Neural progenitor cell (in vitro differentiated cells): ENCODE data around the gene ADCY5. TPM values are rescaled to one million over a fixed set of nuclear protein-coding genes. Genes with fewer than 3 reads are reported as not detected.

Experiments
- DNase-seq: peaks from one replicate; pipeline ENCODE4 v3.0.0-alpha.2; 2016; ENCODE audit warnings: low spot score
- H2AFZ ChIP-seq: fragments of 200-600 bp; sonication (generic); replicated peaks from 2 replicates; pipeline ENCODE4 v1.6.1; 2016; ENCODE audit warnings: antibody characterized with exemption
- H3F3A ChIP-seq: fragments of 200-600 bp; sonication (generic); 2 replicates; pipeline ENCODE4 v1.6.1; 2016; ENCODE audit warnings: antibody characterized with exemption, low read depth
- H3K27ac ChIP-seq: fragments of 200-600 bp; sonication (generic); 2 replicates; pipeline ENCODE4 v1.5.1; 2016; ENCODE audit warnings: mild to moderate bottlenecking
- H3K27me3 ChIP-seq: fragments of 200-600 bp; sonication (generic); 2 replicates; pipeline ENCODE4 v1.6.1; 2016; ENCODE audit warnings: mild to moderate bottlenecking, moderate library complexity
- H3K36me3 ChIP-seq: fragments of 200-600 bp; sonication (generic); 2 replicates; pipeline ENCODE4 v1.5.1; 2016
- H3K4me1 ChIP-seq: fragments of 200-600 bp; sonication (generic); 2 replicates; pipeline ENCODE4 v1.6.1; 2016; ENCODE audit warnings: mixed run types
- H3K4me2 ChIP-seq: fragments of 200-600 bp; sonication (generic); 2 replicates; pipeline ENCODE4 v1.6.1; 2016
- H3K4me3 ChIP-seq: fragments of 200-600 bp; sonication (generic); 2 replicates; pipeline ENCODE4 v1.5.1; 2016
- H3K79me2 ChIP-seq: fragments of 200-600 bp; sonication (generic); 2 replicates; pipeline ENCODE4 v1.6.1; 2016; ENCODE audit warnings: low read depth
- H3K9ac ChIP-seq: fragments of 200-600 bp; sonication (generic); 2 replicates; pipeline ENCODE4 v1.6.1; 2016
- H3K9me3 ChIP-seq: fragments of 200-600 bp; sonication (generic); 2 replicates; pipeline ENCODE4 v1.5.1; 2016; ENCODE audit warnings: low read depth
- H4K20me1 ChIP-seq: fragments of 200-600 bp; sonication (generic); 2 replicates; pipeline ENCODE4 v1.6.1; 2016; ENCODE audit warnings: low read depth
- H3K27ac Mint-ChIP-seq: 3 replicates; pipeline ENCODE4 v1.8.0; 2021; ENCODE audit warnings: mixed read lengths
- H3K27me3 Mint-ChIP-seq: 2 replicates; pipeline ENCODE4 v1.8.0; 2022; ENCODE audit warnings: low read depth, mild to moderate bottlenecking, inconsistent platforms, moderate library complexity, mixed read lengths; ENCODE audit not compliant: insufficient read depth
- H3K36me3 Mint-ChIP-seq: 3 replicates; pipeline ENCODE4 v1.8.0; 2021; ENCODE audit warnings: mixed read lengths
- H3K4me1 Mint-ChIP-seq: 3 replicates; pipeline ENCODE4 v1.8.0; 2021; ENCODE audit warnings: mixed read lengths
- H3K4me3 Mint-ChIP-seq: 3 replicates; pipeline ENCODE4 v1.8.0; 2021; ENCODE audit warnings: mild to moderate bottlenecking, moderate library complexity, mixed read lengths
- H3K9me3 Mint-ChIP-seq: 3 replicates; pipeline ENCODE4 v1.8.0; 2020; ENCODE audit warnings: mixed read lengths
- EZH2 ChIP-seq: fragments of 200-600 bp; sonication (generic); IDR thresholded peaks from 2 replicates; pipeline ENCODE4 v1.6.1; 2017; ENCODE audit warnings: antibody characterized with exemption, mild to moderate bottlenecking, moderate library complexity
- EZH2phosphoT487 ChIP-seq: fragments of 200-600 bp; sonication (generic); IDR thresholded peaks from 2 replicates; pipeline ENCODE4 v1.6.1; 2017; ENCODE audit warnings: antibody characterized with exemption
- total RNA-seq: library from RNA; depleted of rRNA; stranded (reverse); fragments of >200 nt; gene quantifications from 2 replicates; pipeline ENCODE4 v1.2.3, GENCODE V29; 2015; ENCODE audit warnings: low replicate concordance
- TF ChIP-seq, protein P1 (sequence below): fragments of 200-600 bp; sonication (generic); IDR thresholded peaks from 2 replicates; pipeline ENCODE4 v1.5.1; 2017; ENCODE audit warnings: antibody characterized with exemption, mild to moderate bottlenecking

Gene ADCY5
- total RNA-seq: 1.0 and 1.6 TPM in 2 replicates

DNA sequence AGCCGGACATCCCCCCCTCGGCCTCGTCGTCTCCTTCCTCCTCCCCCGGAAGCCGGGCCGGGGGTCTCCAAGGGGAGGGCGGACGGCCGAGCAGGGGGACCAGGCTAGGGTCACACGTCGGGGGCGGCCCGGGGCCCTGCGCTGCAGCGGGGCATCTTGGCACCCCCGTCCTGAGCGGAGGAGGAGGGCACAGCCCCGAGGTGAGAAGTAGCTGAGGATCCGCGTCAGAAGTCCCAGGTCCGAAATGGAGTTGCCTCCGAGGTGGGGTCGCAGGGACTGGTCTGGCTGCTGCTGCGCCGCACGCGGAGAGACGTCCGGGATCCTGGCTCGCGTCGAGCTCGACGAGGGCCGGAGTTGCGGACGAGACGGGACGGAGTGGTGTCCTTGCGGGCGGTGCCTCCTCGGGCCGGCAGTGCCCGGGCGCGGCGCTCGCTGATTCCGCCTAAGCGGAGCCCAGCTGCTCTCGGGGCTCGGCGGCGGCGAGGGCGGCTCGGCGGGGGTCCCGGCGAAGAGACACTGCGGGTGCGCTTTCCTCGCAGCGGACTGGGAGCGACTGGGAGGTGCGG is at the start of gene ADCY5:
ADCY5 (minus strand) TSS at position 555 of the 566 bp plus-strand sequence; CDS start at position 10, 545 bp downstream.
- Histone ChIP-seq H3K4me1 (peaks cover 8% of the 10 kb centered on the region), H3K79me2 (no peaks in the 10 kb centered on the region), H3K9ac (no peak within 1 kb of the TSS), H3K4me2 (peak within 1 kb of the TSS; percentile 87), H3K27ac (no peak within 1 kb of the TSS), H4K20me1 (peaks cover 5% of the 10 kb centered on the region), H3K4me3 (peak within 1 kb of the TSS; percentile 85), H3K27me3 (peaks cover 94% of the 10 kb centered on the region), H3F3A (peaks cover 20% of the 10 kb centered on the region), H3K36me3 (no peaks in the 10 kb centered on the region), H3K9me3 (no peaks in the 10 kb centered on the region), H2AFZ (peak within 1 kb of the TSS; percentile 99)
- Mint-ChIP-seq H3K27ac (no peak within 1 kb of the TSS), H3K36me3 (peaks cover 3% of the 10 kb centered on the region), H3K27me3 (peaks cover 44% of the 10 kb centered on the region), H3K9me3 (peaks cover 3% of the 10 kb centered on the region), H3K4me3 (peak within 1 kb of the TSS; percentile 83), H3K4me1 (peaks cover 9% of the 10 kb centered on the region)
- TF ChIP-seq, protein P1, sequence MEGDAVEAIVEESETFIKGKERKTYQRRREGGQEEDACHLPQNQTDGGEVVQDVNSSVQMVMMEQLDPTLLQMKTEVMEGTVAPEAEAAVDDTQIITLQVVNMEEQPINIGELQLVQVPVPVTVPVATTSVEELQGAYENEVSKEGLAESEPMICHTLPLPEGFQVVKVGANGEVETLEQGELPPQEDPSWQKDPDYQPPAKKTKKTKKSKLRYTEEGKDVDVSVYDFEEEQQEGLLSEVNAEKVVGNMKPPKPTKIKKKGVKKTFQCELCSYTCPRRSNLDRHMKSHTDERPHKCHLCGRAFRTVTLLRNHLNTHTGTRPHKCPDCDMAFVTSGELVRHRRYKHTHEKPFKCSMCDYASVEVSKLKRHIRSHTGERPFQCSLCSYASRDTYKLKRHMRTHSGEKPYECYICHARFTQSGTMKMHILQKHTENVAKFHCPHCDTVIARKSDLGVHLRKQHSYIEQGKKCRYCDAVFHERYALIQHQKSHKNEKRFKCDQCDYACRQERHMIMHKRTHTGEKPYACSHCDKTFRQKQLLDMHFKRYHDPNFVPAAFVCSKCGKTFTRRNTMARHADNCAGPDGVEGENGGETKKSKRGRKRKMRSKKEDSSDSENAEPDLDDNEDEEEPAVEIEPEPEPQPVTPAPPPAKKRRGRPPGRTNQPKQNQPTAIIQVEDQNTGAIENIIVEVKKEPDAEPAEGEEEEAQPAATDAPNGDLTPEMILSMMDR: no peak
- TF ChIP-seq EZH2phosphoT487 (peak; percentile 88), EZH2 (peak; percentile 93)
- DNase-seq: peak; percentile 61

DNA sequence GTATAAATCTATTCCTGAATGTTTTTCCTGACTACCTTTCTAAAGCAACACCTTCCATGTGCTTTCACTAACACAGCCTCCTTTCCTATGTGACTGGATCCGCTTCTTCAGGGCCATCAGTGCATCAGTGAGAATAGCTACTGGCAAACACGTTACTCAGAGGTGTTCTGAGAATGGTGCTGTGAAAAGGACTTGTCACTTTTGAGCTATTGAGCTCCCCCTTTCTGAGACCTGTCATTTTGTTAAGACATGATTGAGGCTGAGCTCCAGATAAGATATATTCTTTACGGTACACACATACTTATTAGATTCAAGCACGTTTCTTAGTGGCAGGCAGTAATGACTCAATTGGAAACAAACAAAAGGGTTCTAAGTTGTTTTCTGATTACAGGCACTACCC is 45.0 kb upstream of the ADCY5 start:
- H3K4me2 ChIP-seq: no peak overlapping the region
- no peaks in the 10 kb centered on the region for H3K79me2 ChIP-seq
- DNase-seq: no peak
- peaks cover 10% of the 10 kb centered on the region for H3K4me1 ChIP-seq
- TF ChIP-seq, protein P1: no peak
- TF ChIP-seq EZH2: no peak
- TF ChIP-seq EZH2phosphoT487: no peak
- peaks cover 6% of the 10 kb centered on the region for H4K20me1 ChIP-seq
- H3K9ac ChIP-seq: no peak overlapping the region
- Mint-ChIP-seq H3K36me3 (peaks cover 7% of the 10 kb centered on the region), H3K27me3 (no peaks in the 10 kb centered on the region), H3K9me3 (no peaks in the 10 kb centered on the region), H3K4me3 (no peak overlapping the region), H3K4me1 (peaks cover 23% of the 10 kb centered on the region), H3K27ac (no peak overlapping the region)
- no peaks in the 10 kb centered on the region for H3K9me3 ChIP-seq
- H3K27me3 ChIP-seq: no peaks in the 10 kb centered on the region
- no peaks in the 10 kb centered on the region for H3F3A ChIP-seq
- H3K27ac ChIP-seq: no peak overlapping the region
- no peak overlapping the region for H3K4me3 ChIP-seq
- no peaks in the 10 kb centered on the region for H3K36me3 ChIP-seq
- no peak overlapping the region for H2AFZ ChIP-seq

DNA sequence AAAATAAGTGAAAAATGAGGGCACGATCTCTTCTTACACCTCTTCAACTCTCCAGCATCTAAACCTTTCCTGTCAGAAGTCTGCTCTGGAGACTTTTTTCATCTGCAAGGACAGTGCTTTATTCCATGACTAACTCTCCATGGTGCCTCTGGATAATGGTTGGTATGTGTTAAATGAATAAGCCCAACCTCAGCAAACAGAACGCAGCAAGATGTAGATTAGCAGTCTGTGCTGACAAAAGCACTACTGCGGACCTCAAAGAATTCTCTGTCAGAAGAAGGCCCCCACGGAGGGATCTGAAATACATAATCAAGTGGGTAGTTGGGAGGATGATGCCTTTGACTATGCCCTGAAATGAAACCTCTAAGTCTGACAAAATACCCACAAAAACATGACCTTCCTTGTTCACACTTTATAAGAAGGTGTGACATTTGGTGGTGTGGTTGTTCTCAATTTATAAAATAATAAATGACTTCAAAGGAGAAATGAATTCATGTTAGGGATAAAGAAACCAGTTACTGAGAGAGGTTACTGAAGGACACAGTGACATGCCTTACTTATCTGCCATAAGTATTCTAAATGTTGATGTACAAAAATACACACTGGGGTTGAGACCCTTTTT is 43.2 kb upstream of the ADCY5 start:
- Histone ChIP-seq H3K79me2 (no peaks in the 10 kb centered on the region), H3K27me3 (no peaks in the 10 kb centered on the region), H3K4me3 (no peak overlapping the region), H3K9me3 (no peaks in the 10 kb centered on the region), H3K4me2 (no peak overlapping the region), H3K36me3 (no peaks in the 10 kb centered on the region), H3K27ac (no peak overlapping the region), H2AFZ (no peak overlapping the region), H4K20me1 (peaks cover 6% of the 10 kb centered on the region), H3K4me1 (peaks cover 4% of the 10 kb centered on the region), H3F3A (no peaks in the 10 kb centered on the region), H3K9ac (no peak overlapping the region)
- H3K36me3 Mint-ChIP-seq: peaks cover 3% of the 10 kb centered on the region
- no peak overlapping the region for H3K27ac Mint-ChIP-seq
- peaks cover 27% of the 10 kb centered on the region for H3K4me1 Mint-ChIP-seq
- no peak overlapping the region for H3K4me3 Mint-ChIP-seq
- no peaks in the 10 kb centered on the region for H3K9me3 Mint-ChIP-seq
- TF ChIP-seq EZH2 (no peak), EZH2phosphoT487 (no peak)
- TF ChIP-seq, protein P1: no peak
- DNase-seq: peak; percentile 21
- no peaks in the 10 kb centered on the region for H3K27me3 Mint-ChIP-seq
